Measurements from ENCODE around the gene RMND1. TPM values are rescaled to one million over a fixed set of nuclear protein-coding genes. Genes with fewer than 3 reads are reported as not detected.

Gene RMND1
- polyA plus RNA-seq, 3 donors = 5.7 to 6.7 (median 6.6) TPM

- Mint-ChIP-seq H3K36me3 (peaks cover 5 to 13% of the 10 kb centered on the region in 2 donors), H3K4me3 (peak overlapping the region; percentile 82 to 94), H3K9me3 (no peaks in the 10 kb centered on the region), H3K4me1 (peaks cover 50% of the 10 kb centered on the region), H3K27ac (peak overlapping the region; percentile 88 to 96 (median 93)), H3K27me3 (ENCODE audit: low read depth in 3 of 3) (no peaks in the 10 kb centered on the region)
- H3K9me3 ChIP-seq (replicated peaks in 1 of 2; ENCODE audit: control insufficient read depth in 1 of 2, insufficient read depth in 1 of 2, low read length in 2 of 2) = no peaks in the 10 kb centered on the region
- H3K9ac ChIP-seq (ENCODE audit: insufficient read depth, low read length, poor library complexity, severe bottlenecking) = peak overlapping the region; percentile 94
- intact Hi-C loops (cut with micrococcal nuclease) = no loop called here
- no CpG with 5 or more reads among the region's 12 CpGs for WGBS (ENCODE audit: insufficient coverage)
- peaks cover 33 to 47% of the 10 kb centered on the region in 2 donors for H3K4me1 ChIP-seq (ENCODE audit: control insufficient read depth in 1 of 2, insufficient read depth in 2 of 2, low read length in 2 of 2)
- H3K79me2 ChIP-seq (ENCODE audit: insufficient read depth, low read length) = peaks cover 81% of the 10 kb centered on the region
- H2AFZ ChIP-seq (ENCODE audit: insufficient read depth, low read depth, low read length, poor library complexity, severe bottlenecking) = peak overlapping the region; percentile 70
- peak overlapping the region; percentile 88 for H3K4me2 ChIP-seq (replicated peaks; ENCODE audit: extremely low read depth, low read length, poor library complexity, severe bottlenecking)
- H4K20me1 ChIP-seq (ENCODE audit: insufficient read depth, low read length) = peaks cover 25% of the 10 kb centered on the region
- H3K27ac ChIP-seq (ENCODE audit: low read depth in 1 of 2, low read length in 2 of 2) = peak overlapping the region; percentile 91 to 92
- H3K27me3 ChIP-seq (ENCODE audit: control insufficient read depth in 2 of 2, insufficient read depth in 2 of 2, low read length in 2 of 2) = no peaks in the 10 kb centered on the region
- DNase-seq = no peak
- peaks cover 0 to 14% of the 10 kb centered on the region in 2 donors for H3K36me3 ChIP-seq (replicated peaks in 1 of 2; ENCODE audit: control insufficient read depth in 1 of 2, insufficient read depth in 2 of 2, low read length in 2 of 2)
- peak overlapping the region; percentile 67 to 91 (median 82) for H3K4me3 ChIP-seq (replicated peaks in 1 of 3; ENCODE audit: low read depth in 2 of 3, low read length in 3 of 3)
- TF ChIP-seq CTCF (IDR thresholded peaks at IDR 0.05) = no peak
These were observed 62.8 kb downstream of the RMND1 start for GRCh38 chr6:151388997-151389617.

GRCh38 chr6:151388236-151388635 is 63.7 kb downstream of the RMND1 start:
- Mint-ChIP-seq H3K9me3 (no peaks in the 10 kb centered on the region), H3K36me3 (peaks cover 12 to 21% of the 10 kb centered on the region in 2 donors), H3K4me3 (no peak overlapping the region), H3K4me1 (peaks cover 42% of the 10 kb centered on the region), H3K27ac (peak overlapping the region in 6 of 7 donors; percentile 24 to 88 (median 77)), H3K27me3 (ENCODE audit: low read depth in 3 of 3) (no peaks in the 10 kb centered on the region)
- Histone ChIP-seq H3K36me3 (replicated peaks in 1 of 2; ENCODE audit: control insufficient read depth in 1 of 2, insufficient read depth in 2 of 2, low read length in 2 of 2) (peaks cover 0 to 23% of the 10 kb centered on the region in 2 donors), H3K4me2 (replicated peaks; ENCODE audit: extremely low read depth, low read length, poor library complexity, severe bottlenecking) (no peak overlapping the region), H3K27ac (ENCODE audit: low read depth in 1 of 2, low read length in 2 of 2) (peak overlapping the region in 1 of 2 donors; percentile 91), H3K9me3 (replicated peaks in 1 of 2; ENCODE audit: control insufficient read depth in 1 of 2, insufficient read depth in 1 of 2, low read length in 2 of 2) (no peaks in the 10 kb centered on the region), H3K9ac (ENCODE audit: insufficient read depth, low read length, poor library complexity, severe bottlenecking) (no peak overlapping the region), H3K4me1 (ENCODE audit: control insufficient read depth in 1 of 2, insufficient read depth in 2 of 2, low read length in 2 of 2) (peaks cover 31 to 40% of the 10 kb centered on the region in 2 donors), H2AFZ (ENCODE audit: insufficient read depth, low read depth, low read length, poor library complexity, severe bottlenecking) (no peak overlapping the region), H3K79me2 (ENCODE audit: insufficient read depth, low read length) (peaks cover 81% of the 10 kb centered on the region), H3K27me3 (ENCODE audit: control insufficient read depth in 2 of 2, insufficient read depth in 2 of 2, low read length in 2 of 2) (no peaks in the 10 kb centered on the region), H3K4me3 (replicated peaks in 1 of 3; ENCODE audit: low read depth in 2 of 3, low read length in 3 of 3) (no peak overlapping the region), H4K20me1 (ENCODE audit: insufficient read depth, low read length) (peaks cover 16% of the 10 kb centered on the region)
- intact Hi-C loops (cut with micrococcal nuclease) = no loop called here
- no CpG with 5 or more reads among the region's 2 CpGs for WGBS (ENCODE audit: insufficient coverage)
- DNase-seq = peak in 2 of 3 donors; percentile 13 to 74
- TF ChIP-seq CTCF (IDR thresholded peaks at IDR 0.05) = no peak
